Ammon's horn (tissue), 1 donor: ENCODE results near the gene NAPSA.
"Not testable (repeated sequence)": the region's sequence is repeated elsewhere in the genome, so short reads cannot be mapped to it uniquely, and the experiment has no call there.

ENCODE experiments used
- DNase-seq: peaks from one replicate; pipeline ENCODE4 v3.0.0-alpha.2; 2016; ENCODE audit warnings: low spot score

Gene NAPSA

GRCh38 chr19:50365434-50366306, at the start of gene NAPSA:
TSS of gene NAPSA (minus strand) at chr19:50365639. CDS start at chr19:50365621, 18 bp downstream.
- DNase-seq = no peak

DNA sequence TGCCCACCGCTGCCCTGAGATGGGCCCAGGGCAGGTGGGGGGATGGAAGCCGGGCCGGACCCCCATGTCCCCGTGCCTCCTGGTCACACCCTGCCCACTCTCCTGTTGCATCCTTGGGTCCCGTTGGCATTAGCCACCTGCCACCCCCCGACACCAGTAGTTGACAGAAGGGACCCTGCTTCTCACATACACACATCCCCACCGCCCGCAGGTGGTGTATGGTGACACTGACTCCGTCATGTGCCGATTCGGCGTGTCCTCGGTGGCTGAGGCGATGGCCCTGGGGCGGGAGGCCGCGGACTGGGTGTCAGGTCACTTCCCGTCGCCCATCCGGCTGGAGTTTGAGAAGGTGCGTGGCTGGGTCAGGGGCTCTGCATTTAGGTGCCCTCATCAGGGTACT, 48.1 kb upstream of the NAPSA start:
- DNase-seq = no peak

- no peak for DNase-seq
Observed at GRCh38 chr19:50413096-50413495, 47.7 kb upstream of the NAPSA start.

GRCh38 chr19:50412419-50412818, 47.0 kb upstream of the NAPSA start:
- DNase-seq = no peak

DNA sequence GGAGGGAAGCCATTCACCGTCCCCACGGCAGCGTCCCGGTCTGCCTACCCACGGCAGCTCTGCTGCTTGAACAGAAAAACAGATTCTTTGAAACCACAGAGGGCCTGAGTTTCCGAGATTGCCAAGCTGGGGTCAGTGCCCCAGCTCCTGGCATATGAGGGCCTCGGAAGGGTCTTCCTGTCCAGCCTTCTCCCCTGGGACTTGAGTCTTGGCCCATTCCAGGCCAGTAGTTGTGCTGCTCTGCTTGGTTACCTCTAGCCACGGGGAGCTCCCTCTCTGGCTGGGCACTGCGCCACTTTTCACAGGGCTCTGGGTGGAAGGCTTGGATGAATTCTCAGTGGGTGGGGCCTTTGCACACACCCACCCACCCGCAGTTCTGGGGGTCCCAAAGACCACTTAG, 44.7 kb upstream of the NAPSA start:
- no peak for DNase-seq

GRCh38 chr19:50409347-50409746, 43.9 kb upstream of the NAPSA start:
- DNase-seq = no peak

- DNase-seq = no peak
Observed at GRCh38 chr19:50406829-50407228, 41.4 kb upstream of the NAPSA start.

- DNase-seq = no peak
Observed at GRCh38 chr19:50406156-50406820, 40.8 kb upstream of the NAPSA start.

GRCh38 chr19:50402544-50403301, 37.3 kb upstream of the NAPSA start:
- no peak for DNase-seq

DNA sequence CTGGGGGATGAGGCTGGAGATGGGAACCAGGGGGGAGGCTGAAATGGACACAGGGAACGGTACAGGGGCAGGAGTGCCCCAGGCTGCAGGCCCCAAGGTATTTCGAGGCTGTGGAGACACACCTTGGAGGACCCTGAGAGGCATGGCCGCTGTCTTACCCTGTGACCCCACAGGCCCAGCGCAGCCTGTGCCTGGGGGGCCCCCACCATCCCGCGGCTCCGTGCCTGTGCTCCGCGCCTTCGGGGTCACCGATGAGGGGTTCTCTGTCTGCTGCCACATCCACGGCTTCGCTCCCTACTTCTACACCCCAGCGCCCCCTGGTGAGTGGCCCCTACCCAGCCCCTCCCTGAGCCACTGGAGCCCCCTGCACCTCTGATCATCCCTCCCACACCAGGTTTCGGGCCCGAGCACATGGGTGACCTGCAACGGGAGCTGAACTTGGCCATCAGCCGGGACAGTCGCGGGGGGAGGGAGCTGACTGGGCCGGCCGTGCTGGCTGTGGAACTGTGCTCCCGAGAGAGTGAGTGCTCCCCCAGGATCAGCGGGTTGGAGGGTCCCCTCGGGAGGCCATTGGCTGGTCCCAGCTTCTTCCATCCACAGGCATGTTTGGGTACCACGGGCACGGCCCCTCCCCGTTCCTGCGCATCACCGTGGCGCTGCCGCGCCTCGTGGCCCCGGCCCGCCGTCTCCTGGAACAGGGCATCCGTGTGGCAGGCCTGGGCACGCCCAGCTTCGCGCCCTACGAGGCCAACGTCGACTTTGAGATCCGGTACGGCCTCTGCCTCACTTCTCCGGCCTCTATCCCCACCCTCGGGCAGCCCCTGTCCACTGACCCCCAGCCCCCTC, 36.4 kb upstream of the NAPSA start:
- DNase-seq = no peak

GRCh38 chr19:50399368-50399745, 33.9 kb upstream of the NAPSA start:
- no peak for DNase-seq

DNA sequence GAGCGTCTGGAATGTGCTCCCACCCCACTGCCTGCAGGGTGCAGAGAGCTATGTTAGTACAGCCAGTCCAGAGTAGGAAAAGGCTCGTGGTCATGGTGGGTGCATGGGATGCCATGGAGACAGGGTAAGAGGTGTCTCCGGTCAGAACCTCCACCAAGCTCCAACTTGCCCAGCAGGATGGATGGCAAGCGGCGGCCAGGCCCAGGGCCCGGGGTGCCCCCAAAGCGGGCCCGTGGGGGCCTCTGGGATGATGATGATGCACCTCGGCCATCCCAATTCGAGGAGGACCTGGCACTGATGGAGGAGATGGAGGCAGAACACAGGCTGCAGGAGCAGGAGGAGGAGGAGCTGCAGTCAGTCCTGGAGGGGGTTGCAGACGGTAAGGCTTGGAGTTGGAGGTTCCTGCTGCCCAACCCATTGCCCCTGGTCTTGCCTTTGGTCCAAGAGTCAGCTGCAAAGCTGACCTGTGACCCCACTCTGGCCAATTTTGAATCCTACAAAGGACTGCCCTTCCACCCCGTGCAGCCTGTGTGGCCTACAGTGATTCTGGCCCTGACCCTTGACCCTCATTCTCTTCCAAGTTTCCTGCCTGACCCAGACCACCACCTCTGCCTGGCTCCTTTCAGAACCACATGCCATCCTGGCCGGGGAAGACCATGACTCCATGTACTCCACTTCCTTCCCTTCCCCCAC, 33.4 kb upstream of the NAPSA start:
- no peak for DNase-seq

- no peak for DNase-seq
Observed at GRCh38 chr19:50394017-50394416, 28.6 kb upstream of the NAPSA start.

- no peak for DNase-seq
Observed at GRCh38 chr19:50393589-50393988, 28.1 kb upstream of the NAPSA start.

DNA sequence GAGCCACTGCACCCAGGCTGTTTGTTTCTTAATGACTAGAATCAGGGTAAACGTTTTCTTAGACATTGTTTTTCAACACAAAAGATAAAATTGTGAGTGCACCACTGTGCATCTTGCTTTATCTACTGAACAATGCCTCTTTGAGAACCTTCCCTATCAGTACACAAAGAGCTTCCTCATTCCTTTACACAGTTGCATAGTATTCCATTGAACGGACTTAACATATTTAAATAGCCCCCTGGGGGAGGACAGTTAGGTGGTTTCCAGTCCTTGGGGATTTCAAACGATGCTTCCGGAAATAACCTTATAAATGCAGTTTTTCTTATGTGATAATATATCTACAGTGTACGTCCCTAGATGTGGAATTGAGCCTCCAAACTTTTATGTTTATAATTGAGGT, 27.3 kb upstream of the NAPSA start:
- DNase-seq = no peak

DNA sequence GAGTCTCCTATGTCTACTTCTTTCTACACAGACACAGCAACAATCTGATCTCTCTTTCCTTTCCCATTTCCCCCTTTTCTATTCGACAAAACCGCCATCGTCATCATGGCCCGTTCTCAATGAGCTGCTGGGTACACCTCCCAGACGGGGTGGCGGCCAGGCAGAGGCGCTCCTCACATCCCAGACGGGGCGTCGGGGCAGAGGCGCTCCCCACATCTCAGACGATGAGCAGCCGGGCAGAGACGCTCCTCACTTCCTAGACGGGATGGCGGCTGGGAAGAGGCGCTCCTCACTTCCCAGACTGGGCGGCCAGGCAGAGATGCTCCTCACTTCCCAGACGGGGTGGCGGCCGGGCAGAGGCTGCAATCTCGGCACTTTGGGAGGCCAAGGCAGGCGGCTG, 25.5 kb upstream of the NAPSA start:
- not testable (repeated sequence) for DNase-seq

DNA sequence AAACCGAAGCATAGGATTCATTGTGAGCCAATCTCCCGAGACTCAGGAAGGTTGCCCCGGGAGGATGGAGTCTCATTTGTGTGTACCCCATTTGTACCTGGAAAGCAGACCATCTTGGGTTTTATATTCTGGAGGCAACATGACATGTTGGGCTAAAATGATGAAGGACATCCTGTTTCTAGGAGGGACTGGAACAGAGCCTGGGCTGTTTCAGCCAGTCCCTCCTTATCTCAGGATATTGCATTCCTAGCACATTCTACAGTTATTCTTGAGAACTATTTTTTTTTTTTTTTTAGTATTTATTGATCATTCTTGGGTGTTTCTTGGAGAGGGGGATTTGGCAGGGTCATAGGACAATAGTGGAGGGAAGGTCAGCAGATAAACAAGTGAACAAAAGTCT, 24.9 kb upstream of the NAPSA start:
- DNase-seq = not testable (repeated sequence)

DNA sequence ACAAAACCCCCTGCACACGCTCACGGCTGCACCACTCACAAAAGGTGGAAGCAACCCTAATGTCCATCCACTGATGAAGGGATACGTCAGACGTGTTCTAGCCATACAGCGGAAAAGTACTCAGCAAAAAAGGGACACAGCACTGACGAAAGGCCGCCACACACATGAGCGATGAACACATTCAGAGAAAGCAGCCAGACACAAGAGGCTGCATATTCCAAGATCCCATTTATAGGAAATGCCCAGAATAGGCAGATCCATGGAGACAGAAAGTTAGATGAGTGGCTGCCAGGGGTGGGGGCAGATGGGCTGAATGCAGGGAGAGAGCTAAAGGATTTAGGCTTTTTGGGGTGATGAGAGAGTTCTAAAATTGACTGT, 22.4 kb upstream of the NAPSA start:
- DNase-seq = no peak

DNA sequence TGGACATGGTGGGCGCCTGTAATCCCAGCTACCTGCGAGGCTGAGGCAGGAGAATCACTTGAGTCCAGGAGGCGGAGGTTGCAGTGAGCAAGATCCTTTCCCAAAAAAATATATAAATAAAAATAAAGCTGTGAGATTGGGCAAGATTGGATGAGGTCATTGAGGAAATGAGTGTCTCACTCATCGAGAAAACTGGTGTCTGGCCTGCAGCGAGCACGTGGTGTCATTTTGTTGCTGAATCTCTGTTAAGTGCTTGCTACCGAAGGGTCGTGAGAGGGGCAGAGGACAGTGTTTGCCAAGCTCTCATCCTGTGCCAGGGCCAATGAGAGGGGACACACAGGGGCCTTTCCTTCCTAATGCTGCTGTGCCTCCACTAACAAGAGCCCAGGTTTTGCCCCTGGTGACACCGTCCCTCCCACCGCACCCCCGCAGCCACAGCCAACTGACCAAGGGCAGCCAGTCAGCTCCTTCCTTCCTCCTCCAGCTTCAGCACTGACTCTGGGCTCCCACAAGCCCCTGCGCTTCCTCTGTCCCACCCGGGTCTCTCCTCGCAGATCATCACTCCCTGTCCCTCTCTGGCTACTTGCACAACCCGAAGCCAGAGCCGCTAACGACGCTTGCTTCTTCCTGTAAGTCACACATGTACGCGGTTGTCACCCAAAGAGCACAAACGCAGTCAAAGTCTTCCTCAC, 21.9 kb upstream of the NAPSA start:
- DNase-seq = peak; percentile 25

DNA sequence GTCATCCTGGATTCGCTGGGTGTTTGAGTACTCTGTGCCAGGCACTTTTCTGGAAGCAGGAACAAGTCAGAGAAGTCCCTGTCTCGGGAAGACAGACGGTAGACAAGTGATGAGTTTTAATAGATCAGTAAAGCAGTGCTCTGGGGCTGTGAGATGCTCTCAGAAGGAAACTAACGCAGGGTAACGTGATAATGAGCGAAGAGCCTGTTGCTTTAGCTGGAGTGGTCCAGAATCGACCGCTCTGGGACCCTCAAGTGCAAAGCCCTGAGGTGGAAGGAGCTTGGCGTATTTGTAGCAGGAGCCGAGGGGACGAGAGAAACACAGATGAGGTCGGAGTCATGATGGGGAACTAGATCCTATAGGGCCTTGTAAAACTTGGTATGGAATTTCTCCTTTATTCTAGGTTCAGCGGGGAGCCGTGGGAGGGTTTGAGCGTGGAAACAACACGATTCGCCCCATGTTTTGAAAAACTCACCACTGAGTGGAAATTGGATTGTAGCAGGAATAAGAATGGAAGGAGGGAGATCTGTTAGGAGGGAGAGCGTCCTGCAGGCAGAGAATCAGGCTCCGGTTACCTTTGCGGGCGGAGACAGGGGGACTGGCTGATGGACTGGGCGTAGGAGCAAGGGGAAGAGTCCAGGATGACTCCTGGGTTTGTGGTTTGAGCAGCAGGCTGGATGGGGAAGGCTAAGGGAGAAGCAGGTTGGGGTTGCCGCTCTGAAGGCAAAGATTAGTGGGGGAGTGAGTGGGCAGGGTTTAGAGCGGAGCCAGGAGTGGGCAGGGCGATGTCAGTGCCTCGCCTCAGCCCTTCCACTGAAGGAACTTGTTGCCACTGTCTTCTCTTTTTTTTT, 19.5 kb upstream of the NAPSA start:
- no peak for DNase-seq
